CD4-positive, alpha-beta T cell treated with Interferon alpha-2 for 1 hour (primary cell): ENCODE results near the gene CISD3.

ENCODE experiments used
- DNase-seq, 2 donors: peaks; one replicate each; pipeline ENCODE4 v3.0.0-alpha.2; 2020 to 2022

Gene CISD3, protein sequence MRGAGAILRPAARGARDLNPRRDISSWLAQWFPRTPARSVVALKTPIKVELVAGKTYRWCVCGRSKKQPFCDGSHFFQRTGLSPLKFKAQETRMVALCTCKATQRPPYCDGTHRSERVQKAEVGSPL

DNA sequence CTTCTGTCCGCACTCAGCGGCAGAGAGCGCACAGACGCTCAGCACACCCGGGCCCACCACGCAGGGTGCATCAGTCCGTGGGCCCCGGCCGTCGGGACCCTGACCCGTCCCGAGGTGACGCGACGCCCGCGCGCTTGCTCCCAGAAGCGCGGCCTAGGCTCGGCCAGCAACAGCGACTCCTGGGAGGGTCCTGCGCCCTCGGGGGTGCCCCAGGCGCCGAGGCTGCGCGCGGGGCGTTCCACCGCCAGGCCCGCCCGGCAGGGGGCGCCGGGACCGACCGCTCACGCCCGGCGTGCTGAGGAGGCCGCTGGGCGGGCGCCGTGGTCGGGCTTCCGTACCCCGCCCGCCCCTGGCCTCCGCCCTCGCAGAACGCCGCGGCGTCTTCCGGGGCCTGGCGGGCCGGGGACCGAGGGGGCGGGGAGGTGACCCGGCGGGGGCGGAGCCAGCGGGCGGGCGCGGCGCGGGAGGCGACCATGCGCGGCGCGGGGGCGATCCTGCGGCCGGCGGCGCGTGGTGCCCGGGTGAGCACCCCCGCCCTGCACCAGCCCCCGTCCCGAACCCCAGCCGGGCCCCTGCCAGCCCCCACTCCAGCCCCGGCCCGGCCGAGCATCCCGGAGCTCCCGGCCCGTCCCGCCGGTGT lies at the start of gene CISD3:
CISD3 (plus strand) TSS at position 456 of the 640 bp plus-strand sequence; CDS start at position 474, 18 bp downstream.
- DNase-seq, result peak; percentile 88 to 92

DNA sequence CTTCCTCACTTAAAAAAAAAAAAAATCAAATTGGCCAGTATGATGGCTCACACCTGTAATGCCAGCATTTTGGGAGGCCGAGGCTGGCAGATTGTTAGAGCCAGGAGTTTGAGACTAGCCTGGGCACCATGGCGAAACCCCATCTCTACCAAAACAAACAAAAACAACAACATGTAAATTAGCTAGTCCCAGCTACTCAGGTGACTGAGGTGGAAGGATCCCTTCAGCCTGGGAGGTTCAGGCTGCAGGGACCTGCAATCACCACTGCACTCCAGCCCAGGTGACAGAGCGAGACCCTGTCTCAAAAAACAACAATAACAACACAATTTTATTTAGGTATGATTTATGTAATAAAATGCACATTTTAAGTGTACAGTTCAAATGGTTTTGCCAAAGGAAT lies 49.0 kb upstream of the CISD3 start:
- no peak for DNase-seq

DNA sequence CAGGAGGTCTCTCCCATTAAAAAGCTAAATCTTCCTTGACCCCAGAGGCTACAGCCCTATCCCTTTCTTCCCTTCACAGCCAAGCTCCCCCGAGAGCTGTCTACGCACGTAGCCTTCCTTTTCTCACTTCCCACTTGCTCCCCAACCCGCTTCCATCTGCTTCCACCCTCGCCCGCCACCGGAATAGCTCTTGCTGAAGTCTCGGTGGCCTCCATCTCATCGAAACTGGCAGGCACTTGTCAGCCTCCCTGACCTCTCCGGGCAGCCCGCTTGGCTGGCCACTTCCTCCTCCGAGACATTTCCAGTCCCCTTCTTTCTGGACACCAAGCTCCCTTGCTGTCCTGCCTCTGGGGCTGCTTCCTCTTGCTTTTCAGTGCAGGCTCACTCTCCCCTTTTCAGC lies 44.6 kb upstream of the CISD3 start:
- DNase-seq, result peak in 1 of 2 donors; percentile 27

DNA sequence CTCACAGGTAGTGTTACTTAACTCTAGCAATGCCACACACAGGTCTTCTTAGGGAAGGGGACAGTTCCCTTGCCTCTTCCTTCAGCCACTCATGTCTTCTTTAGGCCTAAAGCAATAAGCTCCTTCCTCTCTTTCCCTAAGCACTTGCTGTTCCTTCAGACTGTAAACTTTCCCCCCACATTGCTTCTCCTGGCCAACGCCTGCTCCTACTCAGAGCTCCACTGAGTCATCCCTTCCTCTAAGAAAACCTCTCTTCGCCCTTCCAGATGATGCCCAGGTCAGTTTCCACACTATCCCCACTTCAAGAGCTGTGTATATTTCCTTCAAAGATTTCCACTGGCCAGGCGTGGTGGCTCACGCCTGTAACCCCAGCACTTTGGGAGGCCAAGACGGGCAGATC lies 42.9 kb upstream of the CISD3 start:
- DNase-seq, result no peak

DNA sequence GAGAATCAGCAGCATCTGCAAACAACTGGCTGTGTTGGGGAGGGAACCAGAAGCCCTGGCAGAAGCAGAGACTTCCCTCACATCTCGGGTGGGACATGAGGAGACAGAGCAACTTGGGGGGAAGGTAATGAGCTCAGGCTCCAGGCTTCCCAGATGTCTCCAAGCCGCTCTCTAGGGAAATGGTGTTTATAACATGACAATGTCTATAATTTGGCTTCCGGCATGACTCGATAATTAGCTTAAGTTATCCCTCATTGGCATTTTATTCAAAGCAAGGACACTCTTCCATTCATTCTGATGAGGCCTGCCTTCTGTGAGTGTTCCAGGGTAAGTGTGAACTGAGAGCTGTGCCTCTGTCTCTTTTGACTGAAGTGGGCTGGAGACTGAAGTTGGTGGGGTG lies 39.8 kb upstream of the CISD3 start:
- DNase-seq, result no peak

DNA sequence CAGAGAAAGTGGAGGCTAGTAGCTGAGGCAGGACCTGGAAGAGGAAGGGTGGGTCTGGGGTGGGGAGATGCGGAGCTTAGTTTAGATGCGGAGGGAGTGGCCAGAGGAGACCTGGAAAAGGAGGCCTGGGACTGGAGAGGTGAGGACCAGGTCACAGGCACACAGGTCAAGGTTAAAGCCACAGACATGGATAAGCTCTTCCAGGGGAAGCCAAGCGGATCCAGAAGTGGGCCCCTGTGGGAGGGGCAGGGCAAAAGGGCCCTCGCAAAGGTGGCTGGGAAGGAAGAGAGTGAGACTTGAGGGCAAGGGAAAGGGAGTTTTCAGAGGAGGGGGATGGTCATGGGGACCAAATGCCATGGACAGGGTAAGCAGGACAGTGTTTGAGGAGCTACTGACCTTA lies 39.0 kb upstream of the CISD3 start:
- no peak for DNase-seq

DNA sequence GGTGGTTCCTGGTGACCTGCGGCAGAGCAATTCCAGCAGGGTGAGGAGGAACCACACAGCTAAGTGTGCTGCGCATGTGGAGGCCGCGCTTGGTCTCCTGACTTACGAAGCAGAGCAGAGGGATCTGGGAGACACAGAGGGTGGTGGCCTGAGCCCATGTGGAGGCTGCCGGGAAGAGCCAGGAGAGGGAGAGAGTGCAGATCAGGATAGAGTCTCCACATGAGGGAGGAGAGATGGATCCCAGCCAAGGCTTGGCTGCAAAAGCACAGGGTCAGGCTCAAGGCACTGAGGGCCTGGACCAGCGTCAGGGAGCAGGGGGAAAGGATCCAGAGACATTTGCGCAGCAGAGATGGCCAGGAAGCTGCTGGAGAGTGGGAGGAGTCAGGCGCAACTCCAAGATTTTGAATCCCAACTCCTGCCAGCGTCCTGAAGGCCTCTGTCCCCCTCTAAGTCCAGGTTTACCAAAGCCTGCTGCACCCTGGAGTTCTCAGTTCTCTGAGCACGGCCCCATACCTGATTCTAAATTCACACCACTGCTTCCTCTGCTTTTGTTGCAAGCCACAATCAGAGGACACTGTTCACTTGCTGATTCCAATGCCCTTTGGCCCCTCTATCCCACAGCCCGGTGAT lies 36.3 kb upstream of the CISD3 start:
- no peak for DNase-seq

DNA sequence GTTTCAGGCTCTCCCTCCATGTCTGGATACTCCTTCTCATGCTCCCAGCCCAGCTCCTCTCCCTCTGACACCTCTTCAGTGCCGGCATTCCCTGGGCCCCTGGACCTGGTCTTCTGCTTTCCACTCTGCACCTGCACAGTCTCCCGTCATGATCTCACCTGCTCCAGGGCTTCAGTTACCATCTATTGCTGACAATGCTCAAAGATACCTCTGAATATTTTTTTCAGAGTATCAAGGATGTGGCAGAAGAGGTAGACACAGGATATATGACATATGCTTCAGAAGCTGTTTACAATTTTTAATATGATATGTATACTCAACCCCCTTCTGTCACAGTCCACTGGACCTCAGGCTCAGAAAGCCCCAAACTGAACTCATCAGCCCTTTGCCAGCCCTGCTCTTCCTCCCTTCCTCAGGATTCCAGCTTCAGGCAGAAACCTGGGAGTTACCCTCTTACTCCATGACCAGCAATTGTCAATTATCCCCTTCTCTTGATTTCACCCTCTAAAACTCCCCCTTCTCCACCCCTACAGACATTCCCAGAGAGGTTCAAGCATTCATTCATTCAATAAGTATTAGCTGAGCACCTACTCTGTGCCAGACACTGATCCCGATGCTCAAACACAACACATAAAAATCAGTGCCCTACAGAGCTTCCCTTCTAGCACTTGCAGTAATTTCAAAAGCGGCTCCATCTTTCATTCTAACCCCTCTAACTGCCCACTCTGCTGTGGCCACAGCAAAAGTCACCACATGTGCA lies 32.9 kb upstream of the CISD3 start:
- DNase-seq, result no peak

DNA sequence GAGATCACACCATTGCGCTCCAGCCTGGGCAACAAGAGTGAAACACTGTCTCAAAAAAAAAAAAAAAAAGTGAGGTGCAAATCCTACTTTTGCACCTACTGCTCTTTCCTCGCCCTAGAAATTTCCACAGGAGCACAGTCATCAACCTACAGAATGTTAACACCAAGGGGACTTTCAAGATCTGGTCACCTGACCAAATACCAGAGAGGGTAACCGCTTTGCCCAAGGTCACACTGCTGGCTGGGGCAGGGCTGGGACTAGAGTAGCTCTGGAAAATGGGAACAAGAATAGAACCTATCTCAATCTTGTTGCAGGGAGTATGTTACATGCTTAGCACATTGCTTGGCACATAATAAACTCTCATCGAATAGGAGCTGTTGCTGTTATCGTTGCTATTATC lies 31.4 kb upstream of the CISD3 start:
- DNase-seq, result no peak

DNA sequence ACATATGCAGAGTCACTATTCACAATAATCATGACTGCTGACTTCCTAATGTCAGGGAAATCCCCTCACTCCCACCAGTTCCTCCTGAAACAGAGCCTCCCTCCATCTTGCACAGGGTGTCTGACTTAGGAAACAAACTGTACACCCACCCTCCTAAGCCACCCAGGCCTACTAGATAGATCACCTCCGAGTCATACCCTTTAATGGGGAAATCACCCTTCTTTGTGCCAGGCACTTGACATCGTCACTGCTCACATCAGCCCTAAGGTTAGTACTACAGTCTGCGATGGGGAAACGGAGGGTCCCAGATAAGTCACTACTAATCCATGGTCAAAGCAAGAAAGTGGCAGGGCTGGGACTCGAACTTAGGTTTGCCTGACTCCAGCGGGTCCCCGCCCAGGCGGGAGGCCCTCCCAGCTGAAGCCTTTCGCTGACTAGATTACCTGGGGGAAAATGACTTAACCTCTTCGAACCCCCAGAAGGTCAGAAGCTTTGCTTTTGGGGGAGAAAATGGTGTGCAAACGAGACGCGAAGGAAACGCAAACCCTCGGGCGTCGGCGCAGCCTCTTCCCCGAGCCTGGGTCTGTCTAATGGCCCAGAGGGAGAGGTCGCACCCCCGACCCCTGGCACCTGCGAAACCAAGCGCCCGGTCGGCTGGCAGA lies 28.5 kb upstream of the CISD3 start:
- peak; percentile 85 to 86 for DNase-seq

DNA sequence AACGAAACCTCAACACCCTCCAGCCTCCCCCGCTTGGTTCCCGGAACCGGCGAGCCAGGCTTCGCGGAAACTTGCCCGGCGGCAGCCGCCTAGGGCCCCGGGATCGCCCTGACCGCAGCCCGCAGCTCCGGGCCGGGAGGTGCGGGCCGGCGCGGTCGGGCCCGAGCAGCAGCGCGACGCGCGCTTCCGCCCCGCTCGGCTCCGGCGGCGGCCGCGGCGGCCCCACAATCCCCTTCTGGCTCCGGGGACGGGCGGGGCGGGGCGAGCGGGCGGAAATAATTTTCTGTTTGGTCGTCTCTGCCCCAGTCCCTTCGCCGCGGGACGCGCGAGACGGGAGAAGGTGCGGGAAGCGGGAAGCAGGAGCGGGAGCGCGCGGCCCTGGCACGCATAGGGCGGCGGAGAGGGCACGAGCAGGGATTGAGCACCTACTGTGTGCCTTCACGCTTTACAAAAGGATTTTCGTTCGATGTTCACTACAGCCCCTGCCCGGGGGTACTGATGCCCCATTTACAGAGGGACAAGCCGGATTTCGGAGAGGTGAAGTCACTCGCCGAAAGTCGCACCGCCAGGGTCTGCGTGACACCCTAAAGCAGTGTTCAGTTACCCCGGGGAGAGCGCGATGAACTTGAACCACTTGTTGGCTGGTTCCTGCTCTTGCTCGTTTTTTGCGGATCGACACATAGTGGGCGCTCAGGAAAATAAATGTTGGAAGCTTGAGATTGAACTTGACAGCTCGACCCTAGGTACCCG lies 27.8 kb upstream of the CISD3 start:
- DNase-seq, result peak; percentile 89 to 94

DNA sequence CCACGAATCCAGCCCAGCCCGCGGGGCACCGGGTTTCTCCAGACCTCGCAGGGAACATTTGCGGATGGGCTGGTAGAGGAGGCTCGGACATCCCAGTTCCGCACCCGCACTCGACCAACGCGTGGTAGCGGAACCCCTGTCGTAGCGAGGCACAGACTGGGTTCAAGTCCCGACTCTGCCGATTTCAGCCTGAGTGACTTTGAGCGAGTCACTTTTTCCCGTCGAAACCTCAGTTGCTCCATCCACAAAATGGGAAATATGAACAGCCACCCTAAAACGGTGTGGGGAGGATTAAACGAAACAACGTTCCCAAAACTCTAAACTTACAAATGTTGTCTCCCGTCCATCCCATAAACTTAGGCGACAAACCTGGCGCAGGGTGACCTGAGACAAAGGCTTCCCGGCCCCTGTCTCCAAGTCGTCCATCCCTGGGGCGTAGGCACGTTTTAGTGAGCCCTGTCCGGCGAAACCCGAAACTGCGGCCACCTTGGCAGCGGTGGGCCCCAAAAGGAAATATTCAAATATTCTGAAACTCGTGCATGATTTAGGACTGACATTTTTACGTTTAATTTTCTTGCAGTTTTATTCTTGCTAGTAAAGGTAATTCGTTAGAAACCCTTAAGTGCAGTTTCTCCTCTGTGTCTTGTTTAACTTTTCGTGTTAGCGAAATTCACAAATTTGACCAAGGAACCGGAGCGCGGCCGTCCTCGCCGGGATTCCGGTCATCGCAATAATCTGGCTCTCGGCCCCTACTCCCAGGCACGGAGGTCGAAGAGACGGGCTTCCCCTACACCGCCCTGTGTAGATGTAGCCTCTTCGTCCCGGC lies 27.0 kb upstream of the CISD3 start:
- DNase-seq, result no peak

DNA sequence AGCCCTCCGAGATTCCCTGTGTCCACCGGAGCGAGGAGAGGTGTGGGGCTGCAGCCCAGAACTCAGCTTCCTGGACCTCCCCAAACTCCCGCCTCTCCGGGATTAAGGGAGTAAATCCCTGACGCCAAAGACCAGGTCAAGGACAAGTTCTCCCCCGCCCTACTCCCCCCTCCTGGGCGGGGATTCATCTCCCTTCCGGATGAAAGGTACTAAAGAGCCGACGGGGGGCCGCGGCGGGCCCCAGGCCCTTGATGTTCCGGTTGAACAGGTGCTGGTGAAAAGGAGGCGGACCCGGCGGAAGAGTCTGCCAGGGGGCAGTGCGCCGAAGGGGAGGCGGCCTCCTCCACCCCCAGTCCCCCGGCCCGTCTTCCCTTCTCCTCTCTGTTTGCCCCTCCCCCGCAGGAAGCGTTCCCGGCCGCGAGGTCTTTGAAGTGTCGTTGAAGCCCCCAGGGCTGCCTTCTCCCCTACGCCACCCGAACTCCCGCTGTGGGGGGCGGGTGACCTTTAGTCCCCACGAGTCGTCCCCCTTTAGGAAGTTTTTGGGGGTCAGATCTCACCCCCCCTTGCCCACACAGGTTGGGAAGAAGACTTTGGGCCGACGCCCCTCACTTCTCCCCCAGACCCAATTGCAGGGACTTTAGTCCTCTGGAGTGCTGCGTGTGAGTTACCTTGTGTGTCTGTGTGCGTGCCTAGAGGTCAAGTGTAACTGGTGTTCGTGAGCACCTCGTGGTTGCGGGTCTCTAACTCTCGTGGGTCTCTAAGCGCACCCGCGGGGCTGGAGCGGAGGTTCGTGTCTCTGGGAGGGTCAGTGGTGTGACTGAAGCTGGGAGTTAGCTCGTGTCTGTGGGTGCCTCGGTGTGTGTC lies 26.2 kb upstream of the CISD3 start:
- DNase-seq, result peak; percentile 83 to 85

DNA sequence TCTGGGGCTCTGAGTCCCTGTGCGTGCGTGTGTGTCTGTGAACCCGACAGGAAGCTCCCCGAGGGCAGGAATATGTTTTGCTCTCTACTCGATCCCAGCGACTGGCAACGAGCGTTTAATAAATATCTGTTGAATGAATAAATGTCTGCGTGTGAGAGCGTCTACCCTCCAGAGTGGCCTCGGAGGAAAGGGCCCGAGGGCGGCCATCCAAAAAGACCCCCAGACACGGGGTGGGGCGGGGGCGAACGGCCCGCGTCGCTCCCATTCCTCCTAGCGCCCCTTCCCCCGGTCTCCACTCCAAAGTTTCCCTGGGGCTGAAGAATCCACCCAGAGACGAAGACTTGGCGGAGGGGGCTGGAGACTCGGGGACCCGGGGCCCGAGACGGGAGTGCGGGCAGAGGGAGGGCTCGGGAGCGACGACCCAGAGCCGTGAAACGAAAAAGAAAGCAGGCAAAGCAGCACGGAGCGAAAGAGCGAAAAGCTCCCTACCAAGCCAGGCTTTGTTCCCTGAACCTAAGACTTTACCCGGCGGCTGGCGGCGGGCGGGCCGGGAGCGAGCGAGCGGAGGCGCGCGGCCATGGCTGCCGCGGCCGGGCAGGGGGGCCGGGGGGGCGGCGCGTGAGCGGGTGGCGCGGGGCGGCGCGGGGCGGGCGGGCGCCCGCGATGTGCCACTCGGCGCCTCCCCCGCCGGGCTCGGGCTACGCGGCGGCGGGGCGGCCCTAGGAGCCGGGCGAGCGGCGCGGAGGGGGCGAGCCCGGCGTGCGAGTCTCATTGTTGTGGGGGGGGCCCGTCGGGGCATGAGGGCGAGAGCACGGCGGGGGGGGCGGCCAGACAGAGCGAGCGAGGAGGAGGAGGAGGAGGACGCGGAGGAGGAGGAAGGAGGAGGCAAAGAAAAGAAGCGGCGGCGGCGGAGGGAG lies 25.3 kb upstream of the CISD3 start, which contains the start of gene MLLT6:
MLLT6 (plus strand) TSS at position 668 of the 917 bp plus-strand sequence. CDS start 360 bp downstream, outside the sequence.
- DNase-seq, result peak; percentile 84 to 91

DNA sequence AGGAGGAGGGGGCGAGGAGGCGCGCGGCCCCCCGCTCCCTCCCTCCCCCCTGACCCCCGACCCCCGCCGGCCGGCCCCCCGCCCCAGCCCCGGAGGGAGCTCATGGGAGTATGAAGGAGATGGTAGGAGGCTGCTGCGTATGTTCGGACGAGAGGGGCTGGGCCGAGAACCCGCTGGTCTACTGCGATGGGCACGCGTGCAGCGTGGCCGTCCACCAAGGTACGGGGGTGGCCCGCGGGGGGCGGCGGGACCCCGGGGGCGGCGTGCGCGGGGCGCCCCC lies 24.7 kb upstream of the CISD3 start:
- DNase-seq, result no peak

DNA sequence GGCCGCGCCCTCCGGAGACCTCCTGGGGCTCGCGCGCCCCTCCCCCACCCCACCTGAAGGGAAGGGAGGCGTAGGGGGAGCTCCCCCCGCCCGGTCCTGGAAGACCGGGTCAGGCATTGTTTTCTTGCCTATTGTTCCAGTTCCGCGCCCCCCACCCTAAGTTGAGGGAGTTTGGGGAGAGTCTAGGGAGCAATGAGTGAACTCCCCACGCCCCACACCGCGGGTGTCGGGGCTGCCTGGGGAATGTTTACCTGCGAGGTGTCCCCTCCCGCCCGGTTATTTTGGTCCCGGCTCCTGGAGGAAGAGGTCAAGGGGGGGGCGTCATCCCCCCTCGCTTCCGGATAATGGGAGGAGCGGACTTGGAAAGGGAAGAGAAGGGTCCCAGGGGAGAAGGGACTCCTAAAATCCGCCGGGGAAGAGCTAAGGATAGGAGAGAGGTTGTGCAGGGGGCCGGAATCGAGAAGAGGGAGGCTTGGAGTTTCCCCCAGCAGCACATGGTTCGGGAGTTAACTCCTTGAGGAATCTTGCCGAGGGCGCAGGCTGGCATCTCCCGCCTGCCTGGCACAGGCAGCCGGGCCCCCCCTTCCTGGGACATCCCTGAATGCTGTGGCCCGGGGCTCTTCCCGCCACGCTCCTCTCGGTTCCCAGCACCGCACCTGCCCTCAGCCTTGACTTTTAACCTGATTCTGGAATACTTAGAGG lies 24.2 kb upstream of the CISD3 start:
- DNase-seq, result peak in 1 of 2 donors; percentile 39

DNA sequence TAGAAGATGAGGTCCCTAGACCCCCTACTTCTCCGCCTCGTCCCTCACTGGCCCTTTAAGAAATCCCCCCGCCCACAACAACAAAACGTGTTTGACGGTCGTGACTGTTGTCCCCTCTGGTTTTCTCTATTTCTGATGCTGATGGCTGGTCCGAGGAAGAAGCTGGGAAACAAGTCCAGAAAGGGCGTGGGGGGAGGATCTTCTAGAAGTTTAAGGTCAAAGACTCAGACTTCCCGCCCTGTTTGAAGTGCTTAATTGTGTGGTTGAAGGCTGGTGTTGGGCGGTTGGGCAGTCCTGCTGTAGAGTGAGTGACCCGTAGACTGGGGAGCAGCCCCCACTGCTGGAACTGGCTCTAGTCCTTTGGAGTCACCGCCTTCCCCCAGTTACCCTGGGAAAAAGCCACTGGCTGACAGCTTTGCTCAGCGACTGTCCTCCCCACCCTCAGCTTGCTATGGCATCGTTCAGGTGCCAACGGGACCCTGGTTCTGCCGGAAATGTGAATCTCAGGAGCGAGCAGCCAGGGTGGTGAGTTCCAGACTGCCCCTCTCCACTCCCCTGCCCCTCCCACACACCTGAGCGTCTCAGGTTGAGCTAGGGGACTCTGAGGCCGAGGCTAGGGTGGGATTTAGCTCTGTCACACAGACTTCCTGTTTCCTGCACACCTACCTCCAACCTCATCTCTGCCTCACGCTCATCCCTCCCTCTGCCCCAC lies 23.5 kb upstream of the CISD3 start:
- DNase-seq, result peak in 1 of 2 donors; percentile 49

DNA sequence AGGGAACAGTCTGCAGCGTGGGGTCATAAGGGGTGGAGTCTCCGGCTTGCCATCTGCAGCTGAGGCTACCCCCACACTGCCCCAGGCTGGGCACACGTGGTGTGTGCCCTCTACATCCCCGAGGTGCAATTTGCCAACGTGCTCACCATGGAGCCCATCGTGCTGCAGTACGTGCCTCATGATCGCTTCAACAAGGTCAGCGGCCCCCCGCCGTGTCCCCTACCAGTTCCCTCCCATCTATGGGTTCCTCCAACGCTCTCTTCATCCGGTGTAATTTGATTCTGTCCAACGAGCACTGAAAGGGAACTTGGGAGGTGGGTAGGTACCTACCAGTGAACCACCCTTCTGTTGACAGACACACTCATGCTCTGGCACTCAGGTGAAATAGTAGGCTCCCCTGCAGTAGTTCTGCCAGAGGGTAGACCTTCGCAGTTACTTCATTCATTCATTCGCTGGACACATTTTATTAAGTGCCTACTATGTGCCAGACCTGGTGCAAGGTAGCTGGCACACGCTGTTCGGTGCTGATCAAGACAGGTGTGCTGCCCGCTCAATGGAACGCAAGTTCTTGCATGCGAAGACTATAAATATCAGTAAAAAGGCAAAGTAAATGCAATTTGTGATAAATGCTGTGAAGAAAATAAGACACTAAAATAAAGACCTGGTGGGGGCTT lies 22.3 kb upstream of the CISD3 start:
- DNase-seq, result no peak
